COLO668 (cell line): Measurements from ENCODE around the gene FBRSL1.
"Not testable (repeated sequence)": the region's sequence is repeated elsewhere in the genome, so short reads cannot be mapped to it uniquely, and the experiment has no call there.

ENCODE experiments used
- DNase-seq: peaks from one replicate; lab custom pipeline; 2025; ENCODE audit not compliant: unreplicated experiment; lab: John Stamatoyannopoulos, UW

Gene FBRSL1

GRCh38 chr12:132489602-132490266 lies at the start of gene FBRSL1:
FBRSL1 (plus strand) TSS chr12:132490151.
- peak; percentile 93 for DNase-seq

DNA sequence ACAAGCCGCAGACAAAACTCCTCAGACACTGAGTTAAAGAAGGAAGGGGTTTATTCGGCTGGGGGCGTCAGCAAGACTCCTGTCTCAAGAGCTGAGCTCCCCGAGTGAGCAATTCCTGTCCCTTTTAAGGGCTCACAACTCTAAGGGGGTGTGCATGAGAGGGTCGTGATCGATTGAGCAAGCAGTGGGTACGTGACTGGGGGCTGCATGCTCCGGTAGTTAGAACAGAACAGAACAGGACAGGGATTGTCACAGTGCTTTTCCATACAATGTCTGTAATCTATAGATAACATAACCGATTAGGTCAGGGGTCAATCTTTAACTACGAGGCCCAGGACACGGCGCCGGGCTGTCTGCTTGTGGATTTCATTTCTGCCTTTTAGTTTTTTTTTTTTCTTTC lies 49.5 kb upstream of the FBRSL1 start:
- DNase-seq, result not testable (repeated sequence)

- DNase-seq, result no peak
Measured at GRCh38 chr12:132441871-132442863, 47.8 kb upstream of the FBRSL1 start.

DNA sequence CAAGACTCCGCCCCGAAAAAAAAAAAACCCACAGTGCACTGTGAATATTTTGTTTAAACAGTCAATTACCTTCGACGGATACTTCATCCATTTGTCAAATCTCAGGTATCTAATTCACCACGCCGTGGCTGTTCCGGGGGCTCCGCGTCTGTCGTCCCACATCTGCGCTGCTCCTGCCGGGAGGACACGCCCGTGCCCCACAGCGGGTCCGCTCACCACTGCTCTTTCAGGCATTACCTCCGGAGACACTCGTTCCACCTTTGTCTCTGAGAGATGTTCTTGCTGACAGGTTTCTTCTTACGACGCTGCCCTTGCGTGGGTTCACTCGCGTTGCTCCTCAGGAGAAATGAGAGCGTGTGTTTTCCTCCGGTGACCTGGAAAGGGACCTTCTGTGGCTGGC lies 46.9 kb upstream of the FBRSL1 start:
- no peak for DNase-seq

DNA sequence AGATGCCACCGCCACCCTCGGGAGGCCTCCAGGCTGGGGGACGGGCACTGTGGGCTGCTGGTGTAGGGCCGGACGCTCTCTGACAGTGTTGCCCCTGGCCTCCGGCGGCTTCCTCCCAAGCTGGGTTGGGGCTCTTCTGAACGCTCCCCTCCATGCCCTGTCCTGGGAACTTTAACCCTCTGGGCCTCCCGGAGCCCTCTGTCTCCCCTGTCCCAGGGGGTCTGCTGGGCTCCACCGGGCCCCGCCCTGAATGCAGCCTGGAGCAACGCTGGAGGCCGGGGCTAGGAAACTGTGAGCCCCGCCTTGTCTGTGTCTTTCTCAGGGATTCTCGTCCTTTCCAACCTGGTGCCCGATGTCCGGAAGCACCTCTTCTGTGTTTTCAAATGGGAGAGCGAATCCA lies 45.7 kb upstream of the FBRSL1 start:
- no peak for DNase-seq

- DNase-seq, result peak; percentile 39
Measured at GRCh38 chr12:132444957-132445883, 44.7 kb upstream of the FBRSL1 start.

GRCh38 chr12:132445884-132446632 lies 43.9 kb upstream of the FBRSL1 start:
- DNase-seq, result peak; percentile 82

DNA sequence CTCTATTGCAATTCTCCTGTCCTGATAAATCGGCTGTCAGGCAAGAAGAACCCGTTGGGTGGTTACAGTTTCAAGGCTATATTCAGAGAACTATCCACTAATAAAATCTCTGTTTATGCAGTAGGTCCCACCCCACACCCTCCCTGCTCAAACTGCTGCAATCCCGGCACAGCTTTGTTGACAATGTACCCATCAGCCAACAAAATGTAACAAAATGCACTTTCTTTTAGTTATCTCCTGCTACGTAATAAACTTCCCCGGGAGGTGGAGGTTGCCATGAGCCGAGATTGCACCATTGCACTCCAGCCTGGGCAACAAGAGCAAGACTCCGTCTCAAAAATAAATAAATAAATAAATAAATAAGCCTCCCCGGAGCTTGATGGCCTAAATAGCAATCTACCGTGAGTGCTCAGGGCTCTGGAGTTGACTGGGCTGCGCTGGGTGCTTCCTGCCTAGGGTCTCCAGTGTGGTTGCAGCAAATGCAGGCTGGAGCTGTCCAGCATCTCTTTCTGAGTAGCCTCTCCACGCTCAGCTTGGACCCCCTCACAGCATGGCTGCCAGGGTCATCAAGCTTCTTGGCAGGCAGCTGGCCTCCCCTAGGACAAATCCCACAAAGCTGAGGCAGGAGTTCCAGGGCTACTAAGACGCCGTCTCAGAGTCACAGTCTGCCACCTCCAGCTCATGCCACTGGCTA lies 43.2 kb upstream of the FBRSL1 start:
- no peak for DNase-seq

DNA sequence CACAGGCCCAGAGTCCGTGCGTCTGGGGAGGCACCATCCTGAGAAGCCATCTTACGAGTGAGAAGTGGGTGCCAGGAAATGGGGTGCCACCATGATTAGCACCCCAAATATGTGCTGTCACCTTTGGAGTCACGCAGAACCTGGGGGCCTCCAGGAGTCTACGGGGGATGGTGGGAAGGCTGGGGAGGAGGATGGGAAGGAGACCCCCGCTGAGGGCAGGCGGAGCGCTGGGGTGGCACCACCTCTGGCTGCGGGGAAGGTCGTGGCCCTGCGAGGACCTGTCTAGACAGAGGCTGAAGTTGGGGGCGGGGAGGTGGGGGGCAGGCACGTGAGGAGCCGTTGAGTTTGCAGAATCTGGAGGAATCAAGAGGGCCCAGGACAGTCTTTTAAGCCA lies 42.6 kb upstream of the FBRSL1 start:
- DNase-seq, result no peak

DNA sequence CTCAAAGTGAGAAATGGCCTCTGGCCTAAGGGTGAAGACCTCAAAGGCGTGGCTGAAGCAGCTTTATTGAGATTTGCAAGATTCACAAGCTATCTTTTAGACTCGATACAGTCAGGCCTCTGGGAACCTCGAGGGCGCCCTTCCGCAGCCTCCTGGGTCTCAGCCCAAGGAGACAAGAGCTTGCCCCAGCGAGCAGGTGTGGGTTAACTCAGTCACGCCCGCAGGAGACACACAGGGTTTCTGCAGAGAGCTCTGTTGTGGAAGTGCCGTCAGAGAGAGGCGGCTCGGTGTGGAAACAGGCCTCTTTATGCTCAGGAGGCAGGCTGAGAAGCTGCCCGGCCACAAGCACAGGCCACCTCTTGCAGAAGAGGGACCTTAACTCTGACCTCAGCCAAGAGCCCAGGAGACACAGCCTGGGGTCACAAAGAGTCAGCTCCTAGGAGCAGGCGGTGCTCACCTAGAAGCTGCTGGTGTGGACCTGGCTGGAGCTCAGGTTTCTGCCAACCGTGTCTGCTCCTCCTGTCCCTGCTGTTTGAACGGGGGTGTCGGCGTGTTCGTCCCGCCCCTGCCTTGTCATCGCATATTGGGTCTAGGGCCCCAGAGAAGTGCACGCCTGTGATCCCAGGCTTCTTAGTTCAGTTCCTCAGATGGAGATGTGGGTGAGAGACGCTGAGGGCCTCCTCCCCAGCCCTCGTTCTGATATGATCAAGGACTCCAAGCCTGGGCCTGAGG lies 42.1 kb upstream of the FBRSL1 start:
- no peak for DNase-seq

DNA sequence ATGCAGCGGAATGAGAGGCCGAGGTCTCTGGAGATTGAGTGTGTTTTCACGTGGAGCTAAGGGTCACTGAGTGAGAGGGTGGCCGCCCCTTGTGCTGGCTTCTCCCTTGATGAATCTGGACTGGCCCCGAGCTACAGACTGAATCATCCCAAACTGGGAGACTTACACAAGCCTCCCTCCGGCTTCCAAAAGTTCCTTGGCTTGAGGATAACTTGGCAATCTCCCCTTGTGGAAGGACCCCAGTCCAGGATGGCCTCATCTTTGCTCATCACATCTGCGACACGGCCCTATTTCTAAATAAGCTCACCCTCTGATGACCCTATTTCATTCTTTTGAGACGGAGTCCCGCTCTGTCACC lies 41.5 kb upstream of the FBRSL1 start:
- no peak for DNase-seq

DNA sequence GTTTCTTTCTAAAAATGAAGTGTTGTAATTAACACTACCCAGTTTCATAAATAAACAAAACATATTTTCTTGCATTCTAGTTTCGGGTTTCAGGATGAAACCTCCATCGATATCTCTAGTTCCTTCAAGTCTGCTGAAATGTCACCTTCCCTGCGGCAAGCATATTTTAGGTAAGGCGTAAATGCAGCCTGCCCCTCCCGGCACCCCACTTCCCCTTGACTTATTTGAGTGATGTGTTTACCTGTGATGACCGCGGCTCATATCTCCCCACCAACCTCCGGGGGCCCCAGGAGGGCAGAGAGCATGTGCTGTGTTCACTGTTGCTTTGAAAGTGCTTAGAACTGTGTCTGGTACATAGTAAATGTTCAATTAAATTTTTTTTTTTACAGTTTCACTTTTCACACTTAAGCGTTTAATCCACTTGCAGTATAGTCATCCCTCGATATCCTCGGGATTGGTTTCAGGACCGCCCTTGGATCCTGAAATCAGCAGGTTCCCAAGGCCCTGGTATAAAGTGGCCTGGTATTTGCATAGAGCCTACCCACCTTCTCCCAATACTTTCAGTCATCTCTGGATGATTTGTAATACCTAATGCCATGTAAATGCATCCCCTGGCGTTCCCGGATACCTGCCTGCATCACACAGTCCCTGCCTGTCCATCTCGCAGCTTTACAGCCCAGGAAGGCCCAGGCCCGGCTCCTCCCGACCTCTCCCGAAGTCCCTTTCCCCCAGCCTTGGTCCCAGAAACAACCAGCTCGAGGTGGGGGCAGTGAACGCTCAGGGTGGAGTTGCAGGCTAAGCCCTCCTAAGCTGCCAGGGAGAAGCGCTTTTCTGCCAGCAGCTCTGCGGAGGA lies 40.2 kb upstream of the FBRSL1 start:
- DNase-seq, result no peak

GRCh38 chr12:132450418-132451171 lies 39.4 kb upstream of the FBRSL1 start:
- DNase-seq, result no peak

DNA sequence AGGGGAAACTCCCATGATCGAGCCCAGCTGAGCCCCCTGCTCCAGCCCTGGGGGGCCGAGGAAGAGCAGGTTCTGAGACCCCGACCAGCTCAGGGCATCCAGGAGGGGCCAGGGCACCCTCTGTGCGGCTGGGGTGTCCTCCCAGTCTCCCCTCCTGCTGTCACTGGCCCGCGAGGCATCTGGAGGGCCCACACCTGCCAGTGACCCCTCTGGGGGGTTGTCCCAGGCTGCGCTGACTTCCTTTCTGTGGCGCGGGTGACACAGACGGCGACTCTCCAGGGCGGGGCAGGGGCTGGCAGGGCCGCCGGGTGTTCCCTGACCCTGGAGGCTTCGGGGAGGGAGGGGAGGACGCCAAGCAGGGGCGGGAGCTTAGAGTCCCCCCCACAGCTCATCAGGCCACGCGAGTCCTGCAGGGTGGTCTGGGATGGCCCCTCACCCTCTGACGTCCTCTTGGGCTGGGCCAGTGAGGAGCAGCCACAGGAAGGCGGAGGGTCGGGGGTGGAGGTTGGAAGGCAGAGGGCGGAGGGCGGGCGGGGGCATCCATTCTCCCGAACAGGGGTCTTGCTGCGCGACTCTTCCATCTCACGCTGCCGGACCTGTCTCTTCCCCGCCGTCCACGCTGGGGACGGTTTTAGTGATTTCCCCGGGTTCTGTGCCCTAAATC lies 38.6 kb upstream of the FBRSL1 start:
- DNase-seq, result no peak

DNA sequence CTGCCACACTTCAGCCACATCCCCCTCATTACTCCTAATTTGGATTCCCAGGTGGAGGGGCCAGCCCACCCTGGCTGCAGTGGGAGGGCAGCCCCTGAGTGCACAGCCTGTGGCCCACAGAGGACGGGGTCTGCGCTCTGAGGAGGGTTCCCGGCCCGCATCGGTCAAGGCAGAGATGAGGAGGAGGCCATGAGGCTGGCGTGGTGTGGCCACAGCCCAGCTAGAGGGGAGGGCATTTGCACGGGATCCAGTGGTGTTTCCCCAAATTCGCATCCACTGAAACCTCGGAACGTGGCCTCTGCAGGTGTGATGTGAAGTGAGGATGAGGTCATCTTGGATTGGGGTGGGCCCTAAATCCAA lies 38.1 kb upstream of the FBRSL1 start:
- DNase-seq, result no peak

DNA sequence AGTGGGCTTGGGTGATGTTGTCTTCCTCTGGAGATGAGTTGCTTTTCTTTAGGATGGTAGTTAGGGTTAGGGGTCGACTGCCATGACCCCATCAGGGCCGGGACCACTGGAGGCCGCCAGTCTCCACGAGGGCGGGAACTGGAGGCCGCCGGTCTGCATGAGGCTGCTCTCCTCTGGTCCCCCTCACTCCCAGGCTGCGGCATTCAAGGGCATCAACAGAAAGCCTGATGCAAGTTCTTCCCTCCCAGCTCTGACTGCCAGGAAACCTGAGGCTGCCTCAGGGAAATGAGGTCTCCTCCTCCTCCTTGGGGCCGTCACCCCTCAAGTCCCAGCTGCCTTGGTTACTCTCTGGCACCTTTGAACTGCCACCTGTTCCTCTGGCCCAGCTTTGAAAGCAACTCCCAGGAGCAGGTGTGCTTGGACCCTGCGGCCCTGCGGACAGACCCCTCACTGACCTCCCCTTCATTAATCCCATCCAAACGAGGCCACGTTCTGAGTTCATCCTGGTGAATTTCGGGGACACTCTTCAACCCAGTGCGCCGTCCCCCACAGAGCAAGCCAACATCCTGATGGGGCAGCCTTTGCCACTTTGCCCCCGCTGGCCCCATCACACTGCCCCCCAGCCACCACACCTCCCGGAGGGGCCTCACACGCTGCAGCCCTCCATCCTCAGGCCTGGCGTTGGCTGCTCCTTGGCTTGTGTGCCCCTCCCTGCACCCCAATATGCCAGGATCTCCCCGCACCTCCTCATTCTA lies 37.2 kb upstream of the FBRSL1 start:
- DNase-seq, result no peak
